K562 (cell line): Measurements from ENCODE around the gene BIRC6. TPM values are rescaled to one million over a fixed set of nuclear protein-coding genes. Genes with fewer than 3 reads are reported as not detected.

Experiments used
- ATAC-seq: fragments of 200-7000 bp; cut with Tn5 transposase; 3 replicates; pipeline ENCODE4 v1.9.1; 2020; ENCODE audit warnings: moderate library complexity
- BruUV-seq: library from RNA; stranded (reverse); fragments of 400-500 nt; replicated peaks from 2 replicates; lab custom pipeline; 2021; lab: Mats Ljungman, UMichigan
- CTCF ChIA-PET: fragments of 300-600 bp; formaldehyde crosslinking; extraction: SDS; loops from one replicate; lab custom pipeline; 2021; ENCODE audit warnings: low intra/inter-chr PET ratio; lab: Yijun Ruan, JAX
- POLR2A ChIA-PET: fragments of 300-600, 350-650 bp; sonication (Branson Sonifier 250); formaldehyde crosslinking; extraction: SDS; loops from one replicate; lab custom pipeline; 2021; ENCODE audit warnings: antibody characterized with exemption, inconsistent platforms; lab: Yijun Ruan, JAX
- DNase-seq, 4 experiments: peaks; one replicate each; pipeline versions ENCODE4 v3.0.0 to v3.0.0-alpha.2; 2011 to 2018; ENCODE audit warnings: low spot score in 3 of 4, mixed read lengths in 3 of 4; ENCODE audit errors: extremely low read depth in 1 of 4
- FAIRE-seq: peaks from 2 replicates; lab custom pipeline; 2011; peaks lifted over from hg19 to GRCh38; lab: Jason Lieb, UNC
- H2AFZ ChIP-seq: 2 replicates; pipeline ENCODE4 v1.6.0; 2011; ENCODE audit warnings: low read depth, low read length, control low read depth, inconsistent platforms
- H3K27ac ChIP-seq: fragments of 200-600 bp; 3 replicates; pipeline ENCODE4 v1.8.0; 2011; ENCODE audit warnings: low read depth, mild to moderate bottlenecking, control low read depth, inconsistent platforms, low read length, moderate library complexity, mixed read lengths; ENCODE audit errors: extremely low read depth
- H3K27me3 ChIP-seq, 2 experiments: fragments of 300-600 bp in 1 of 2; 2 replicates in 1 of 2; 3 replicates in 1 of 2; pipeline versions ENCODE4 v1.6.0 to v1.8.0; 2011; ENCODE audit warnings: inconsistent platforms in 2 of 2, low read length in 2 of 2, mild to moderate bottlenecking in 1 of 2, mixed read lengths in 1 of 2, moderate library complexity in 1 of 2; ENCODE audit not compliant: control insufficient read depth in 2 of 2, insufficient read depth in 2 of 2
- H3K36me3 ChIP-seq: fragments of 300-600 bp; 3 replicates; pipeline ENCODE4 v1.8.0; 2011; ENCODE audit warnings: mild to moderate bottlenecking, low read length, inconsistent platforms; ENCODE audit not compliant: control insufficient read depth, insufficient read depth
- H3K4me1 ChIP-seq, 2 experiments: fragments of 200-600 bp in 1 of 2; replicated peaks in 1 of 2; 2 replicates in 1 of 2; 3 replicates in 1 of 2; pipeline versions ENCODE4 v1.5.1 to v1.8.0; 2011; ENCODE audit warnings: inconsistent platforms in 2 of 2, low read length in 2 of 2, mild to moderate bottlenecking in 1 of 2, mixed read lengths in 1 of 2, moderate library complexity in 1 of 2; ENCODE audit not compliant: control insufficient read depth in 2 of 2, insufficient read depth in 2 of 2
- H3K4me2 ChIP-seq: 2 replicates; pipeline ENCODE4 v1.6.1; 2011; ENCODE audit warnings: low read length, control low read depth, inconsistent platforms, mixed read lengths; ENCODE audit not compliant: insufficient read depth
- H3K4me3 ChIP-seq: fragments of 200-600 bp; sonication (generic), shearing (Covaris generic); 2 replicates; pipeline ENCODE4 v1.5.1; 2016; ENCODE audit warnings: control low read depth, inconsistent platforms
- H3K79me2 ChIP-seq: fragments of 200-600 bp; 3 replicates; pipeline ENCODE4 v1.8.0; 2011; ENCODE audit warnings: low read length, inconsistent platforms; ENCODE audit not compliant: control insufficient read depth, insufficient read depth
- H3K9ac ChIP-seq, 2 experiments: 2 replicates each; pipeline versions ENCODE4 v1.6.0 to v1.6.1; 2011; ENCODE audit warnings: low read depth in 2 of 2, low read length in 2 of 2, control low read depth in 1 of 2, inconsistent platforms in 1 of 2, mild to moderate bottlenecking in 1 of 2, mixed read lengths in 1 of 2; ENCODE audit not compliant: insufficient read depth in 1 of 2
- H3K9me1 ChIP-seq: one replicate; pipeline ENCODE4 v1.6.0; 2011; ENCODE audit warnings: inconsistent platforms, mild to moderate bottlenecking, low read length, moderate library complexity; ENCODE audit not compliant: control insufficient read depth, insufficient read depth
- H3K9me3 ChIP-seq: replicated peaks from 2 replicates; pipeline ENCODE4 v1.5.1; 2011; ENCODE audit warnings: low read depth, low read length, inconsistent platforms; ENCODE audit not compliant: control insufficient read depth, insufficient read depth
- H4K20me1 ChIP-seq: replicated peaks from 2 replicates; pipeline ENCODE4 v1.6.1; 2011; ENCODE audit warnings: low read length, inconsistent platforms, mixed read lengths; ENCODE audit not compliant: control insufficient read depth, insufficient read depth
- MIER1 ChIP-seq: fragments of 450-650 bp; IDR thresholded peaks from 2 replicates; pipeline ENCODE4 v1.6.1; 2016; ENCODE audit warnings: antibody characterized with exemption, mild to moderate bottlenecking, low read depth
- MTA2 ChIP-seq: fragments of 450-650 bp; IDR thresholded peaks from 2 replicates; pipeline ENCODE4 v1.6.1; 2016; ENCODE audit warnings: low read depth
- MTA3 ChIP-seq: fragments of 450-650 bp; formaldehyde crosslinking; IDR thresholded peaks from 2 replicates; pipeline ENCODE4 v1.6.1; 2017; ENCODE audit warnings: mild to moderate bottlenecking, borderline replicate concordance
- NR1H2 ChIP-seq: sonication (generic); formaldehyde crosslinking; IDR thresholded peaks from 2 replicates; pipeline ENCODE4 v1.4.0; 2020; ENCODE audit warnings: mild to moderate bottlenecking, missing genetic modification reagents
- POLR2G ChIP-seq: fragments of 200-400 bp; formaldehyde crosslinking; IDR thresholded peaks from 2 replicates; pipeline ENCODE4 v1.6.1; 2017; ENCODE audit warnings: low read depth, mild to moderate bottlenecking, antibody characterized with exemption, low read length, moderate library complexity
- TOE1 ChIP-seq, 2 experiments: fragments of 450-650 bp in 1 of 2; sonication (generic) in 1 of 2; formaldehyde crosslinking in 1 of 2; IDR thresholded peaks; 2 replicates each; pipeline versions ENCODE4 v1.7.1 to v1.8.0; 2016 to 2022; ENCODE audit warnings: borderline replicate concordance in 2 of 2, mild to moderate bottlenecking in 2 of 2, antibody characterized with exemption in 1 of 2, inconsistent platforms in 1 of 2, low read depth in 1 of 2, missing genetic modification reagents in 1 of 2, moderate library complexity in 1 of 2
- ZNF263 ChIP-seq: sonication (generic); formaldehyde crosslinking; IDR thresholded peaks from 2 replicates; pipeline ENCODE4 v1.8.0; 2022; ENCODE audit warnings: mild to moderate bottlenecking, missing genetic modification reagents, borderline replicate concordance
- ZNF449 ChIP-seq: fragments of 250-450 bp; sonication (Bioruptor Pico); IDR thresholded peaks from 2 replicates; pipeline ENCODE4 v1.8.0; 2022; ENCODE audit warnings: moderate library complexity, mild to moderate bottlenecking, inconsistent platforms
- ZNF699 ChIP-seq: fragments of 250-450 bp; sonication (Bioruptor Pico); IDR thresholded peaks from 2 replicates; pipeline ENCODE4 v1.8.0; 2021; ENCODE audit warnings: mild to moderate bottlenecking, moderate library complexity; ENCODE audit not compliant: insufficient replicate concordance
- WGBS: fragments of 100-300 bp; shearing (Covaris generic); methylation state at CpG from one replicate; pipeline ENCODE4 v1.1.6; 2016; ENCODE audit warnings: low coverage, mixed read lengths; ENCODE audit not compliant: insufficient coverage; ENCODE audit errors: missing lambda C conversion rate; 5-methylcytosine and 5-hydroxymethylcytosine counted together
- in situ Hi-C: fragments of 300-500 bp; cut with MboI; formaldehyde crosslinking; loops from 4 replicates; pipeline ENCODE4 v1.15.0; 2018; ENCODE audit warnings: inconsistent platforms, mixed read lengths
- intact Hi-C: fragments of 100-400 bp; cut with micrococcal nuclease; formaldehyde crosslinking; loops from 2 replicates; pipeline ENCODE4 v1.14.2; 2022
- polyA plus RNA-seq, 8 experiments: library from polyadenylated mRNA; depleted of rRNA in 4 of 8; stranded (reverse) in 5 of 8; unstranded in 3 of 8; fragments of >200 nt; fragmentation: Nextera tagmentation in 2 of 8; fragmentation: Illumina TruSeq in 1 of 8; extraction: Ambion mirVana in 2 of 8; extraction: Trizol in 1 of 8; gene quantifications; 2 replicates each; pipeline versions ENCODE4 v1.2.1 to v1.2.3, GENCODE V29; 2011 to 2014; ENCODE audit warnings: inconsistent platforms in 1 of 8, missing spikeins in 1 of 8
- total RNA-seq, 7 experiments: library from RNA; depleted of rRNA in 6 of 7; stranded (reverse); fragments of >200 nt in 6 of 7; fragmentation: Illumina TruSeq in 2 of 7; extraction: Trizol in 2 of 7; gene quantifications; 2 replicates each; pipeline versions ENCODE4 v1.2.1 to v1.2.3, GENCODE V29; 2011 to 2021; ENCODE audit warnings: low replicate concordance in 1 of 7
- TF ChIP-seq, protein P1 (sequence below), 2 experiments: fragments of 450-650 bp in 1 of 2; sonication (generic) in 1 of 2; formaldehyde crosslinking in 1 of 2; IDR thresholded peaks in 1 of 2; conservative IDR thresholded peaks in 1 of 2; 2 replicates each; pipeline versions ENCODE4 v1.6.1 to v1.8.1; 2016 to 2023; ENCODE audit warnings: mild to moderate bottlenecking in 2 of 2, moderate library complexity in 2 of 2, inconsistent platforms in 1 of 2, missing genetic modification reagents in 1 of 2
- TF ChIP-seq, protein P2 (sequence below), 2 experiments: IDR thresholded peaks; 2 replicates each; pipeline ENCODE4 v1.6.1; 2011; ENCODE audit warnings: borderline replicate concordance in 1 of 2, control low read depth in 1 of 2, low read depth in 1 of 2, low read length in 1 of 2, mild to moderate bottlenecking in 1 of 2, mixed read lengths in 1 of 2, moderate library complexity in 1 of 2; ENCODE audit not compliant: insufficient read depth in 1 of 2, insufficient read length in 1 of 2, poor library complexity in 1 of 2, severe bottlenecking in 1 of 2; ENCODE audit errors: extremely low read depth in 1 of 2
- TF ChIP-seq, protein P3 (sequence below): fragments of 450-650 bp; IDR thresholded peaks from 2 replicates; pipeline ENCODE4 v1.6.1; 2016; ENCODE audit warnings: mild to moderate bottlenecking

The BIRC6 gene
- total and polyA plus RNA-seq, 9 of the 15 experiments (the other 6 are each of a cell fraction or from before 2014, with no cell fraction given), result 18.8 to 110 (median 49.8) TPM

GRCh38 chr2:32357318-32358110 is 691 bp downstream of the BIRC6 start:
- WGBS, result under 1% methylated on average over 44 of the region's 65 CpGs
- Histone ChIP-seq H3K4me1 (peaks cover 7 to 9% of the 10 kb centered on the region in 2 experiments; a peak in 4 of 5 replicates), H3K36me3 (peaks cover 32% of the 10 kb centered on the region), H3K27me3 (no peaks in the 10 kb centered on the region), H2AFZ (peak overlapping the region; percentile 82), H3K9me1 (no peaks in the 10 kb centered on the region), H4K20me1 (peaks cover 19% of the 10 kb centered on the region), H3K9me3 (no peaks in the 10 kb centered on the region), H3K9ac (peak overlapping the region; percentile 93 to 95), H3K79me2 (peaks cover 63% of the 10 kb centered on the region), H3K4me2 (peak overlapping the region; percentile 93), H3K4me3 (peak overlapping the region; percentile 87), H3K27ac (peak overlapping the region; percentile 91)
- intact Hi-C loops, result loop anchor here (10.0 kb wide), 1 partner anchor 193 kb away; the partner anchor contains the start of gene SLC30A6
- no peak for FAIRE-seq
- POLR2A ChIA-PET, result interaction anchor here (0.7 kb wide), 1 partner anchor 358 kb away, joined by 3 read pairs; no protein-coding TSS in a partner anchor
- BruUV-seq, result no TSS peak
- DNase-seq, result peak; percentile 59 to 68 (median 64)
- CTCF ChIA-PET, result no interaction called here
- peak; percentile 45 for ATAC-seq
- in situ Hi-C loops, result no loop called here
- TF ChIP-seq ZNF699 (CRISPR knock-in tag) (no peak), MTA3 (peak; percentile 27; the same call in 1 of the 2 replicates), NR1H2 (CRISPR knock-in tag) (no peak), TOE1 (IDR thresholded peaks at IDR 0.05; ENCODE audit: borderline replicate concordance) (no peak), TOE1 (CRISPR knock-in tag; IDR thresholded peaks at IDR 0.05; ENCODE audit: borderline replicate concordance, low read depth) (peak; percentile 40; the same call in 1 of the 2 replicates), MIER1 (no peak), ZNF449 (CRISPR knock-in tag) (no peak), MTA2 (no peak), ZNF263 (CRISPR knock-in tag) (0 out of 2 replicates have a peak, but pooled peaks have one; percentile 5), POLR2G (peak; percentile 9; the same call in 1 of the 2 replicates)
- TF ChIP-seq, protein P1, sequence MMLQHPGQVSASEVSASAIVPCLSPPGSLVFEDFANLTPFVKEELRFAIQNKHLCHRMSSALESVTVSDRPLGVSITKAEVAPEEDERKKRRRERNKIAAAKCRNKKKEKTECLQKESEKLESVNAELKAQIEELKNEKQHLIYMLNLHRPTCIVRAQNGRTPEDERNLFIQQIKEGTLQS (IDR thresholded peaks at IDR 0.05), result no peak
- TF ChIP-seq, protein P1 (CRISPR knock-in tag; conservative IDR thresholded peaks at IDR 0.05), result no peak
- TF ChIP-seq, protein P2, sequence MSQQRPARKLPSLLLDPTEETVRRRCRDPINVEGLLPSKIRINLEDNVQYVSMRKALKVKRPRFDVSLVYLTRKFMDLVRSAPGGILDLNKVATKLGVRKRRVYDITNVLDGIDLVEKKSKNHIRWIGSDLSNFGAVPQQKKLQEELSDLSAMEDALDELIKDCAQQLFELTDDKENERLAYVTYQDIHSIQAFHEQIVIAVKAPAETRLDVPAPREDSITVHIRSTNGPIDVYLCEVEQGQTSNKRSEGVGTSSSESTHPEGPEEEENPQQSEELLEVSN (IDR thresholded peaks at IDR 0.05; ENCODE audit: borderline replicate concordance in 1 of 2, extremely low read depth in 1 of 2, insufficient read depth in 1 of 2, insufficient read length in 1 of 2, low read depth in 1 of 2, low read length in 1 of 2, poor library complexity in 1 of 2, severe bottlenecking in 1 of 2), result no peak
- TF ChIP-seq, protein P3, sequence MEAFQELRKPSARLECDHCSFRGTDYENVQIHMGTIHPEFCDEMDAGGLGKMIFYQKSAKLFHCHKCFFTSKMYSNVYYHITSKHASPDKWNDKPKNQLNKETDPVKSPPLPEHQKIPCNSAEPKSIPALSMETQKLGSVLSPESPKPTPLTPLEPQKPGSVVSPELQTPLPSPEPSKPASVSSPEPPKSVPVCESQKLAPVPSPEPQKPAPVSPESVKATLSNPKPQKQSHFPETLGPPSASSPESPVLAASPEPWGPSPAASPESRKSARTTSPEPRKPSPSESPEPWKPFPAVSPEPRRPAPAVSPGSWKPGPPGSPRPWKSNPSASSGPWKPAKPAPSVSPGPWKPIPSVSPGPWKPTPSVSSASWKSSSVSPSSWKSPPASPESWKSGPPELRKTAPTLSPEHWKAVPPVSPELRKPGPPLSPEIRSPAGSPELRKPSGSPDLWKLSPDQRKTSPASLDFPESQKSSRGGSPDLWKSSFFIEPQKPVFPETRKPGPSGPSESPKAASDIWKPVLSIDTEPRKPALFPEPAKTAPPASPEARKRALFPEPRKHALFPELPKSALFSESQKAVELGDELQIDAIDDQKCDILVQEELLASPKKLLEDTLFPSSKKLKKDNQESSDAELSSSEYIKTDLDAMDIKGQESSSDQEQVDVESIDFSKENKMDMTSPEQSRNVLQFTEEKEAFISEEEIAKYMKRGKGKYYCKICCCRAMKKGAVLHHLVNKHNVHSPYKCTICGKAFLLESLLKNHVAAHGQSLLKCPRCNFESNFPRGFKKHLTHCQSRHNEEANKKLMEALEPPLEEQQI, result no peak
